GM21447 (cell line): Measurements from ENCODE around the gene EPB41L4B.
A peak's percentile ranks its signal among the peaks of the same experiment; 100 is the strongest.

Experiments used
- ATAC-seq: cut with Tn5 transposase; IDR thresholded peaks from one replicate; pipeline ENCODE4 v1.9.1; 2021; ENCODE audit not compliant: unreplicated experiment

Gene EPB41L4B

GRCh38 chr9:109167716-109168115 lies 153.1 kb downstream of the EPB41L4B start:
- no peak for ATAC-seq

- ATAC-seq, result no peak
Measured at GRCh38 chr9:109166771-109167601, 153.9 kb downstream of the EPB41L4B start, which contains the start of gene FRRS1L. FRRS1L (minus strand) TSS chr9:109167249; CDS start chr9:109167138, 111 bp downstream.

- ATAC-seq, result no peak
Measured at GRCh38 chr9:109166171-109166770, 154.6 kb downstream of the EPB41L4B start.

GRCh38 chr9:109164042-109164441 lies 156.8 kb downstream of the EPB41L4B start:
- ATAC-seq, result no peak

- no peak for ATAC-seq
Measured at GRCh38 chr9:109163194-109163593, 157.7 kb downstream of the EPB41L4B start.

GRCh38 chr9:109162677-109163076 lies 158.2 kb downstream of the EPB41L4B start:
- no peak for ATAC-seq

GRCh38 chr9:109161471-109161870 lies 159.4 kb downstream of the EPB41L4B start:
- no peak for ATAC-seq

GRCh38 chr9:109159583-109159982 lies 161.3 kb downstream of the EPB41L4B start:
- ATAC-seq, result no peak

GRCh38 chr9:109158651-109159050 lies 162.2 kb downstream of the EPB41L4B start:
- no peak for ATAC-seq

- no peak for ATAC-seq
Measured at GRCh38 chr9:109156708-109157107, 164.2 kb downstream of the EPB41L4B start.

- ATAC-seq, result no peak
Measured at GRCh38 chr9:109150925-109151545, 169.8 kb downstream of the EPB41L4B start.

- no peak for ATAC-seq
Measured at GRCh38 chr9:109149722-109150121, 171.1 kb downstream of the EPB41L4B start.

- no peak for ATAC-seq
Measured at GRCh38 chr9:109149089-109149488, 171.8 kb downstream of the EPB41L4B start.

GRCh38 chr9:109145051-109145450 lies 175.8 kb downstream of the EPB41L4B start:
- ATAC-seq, result no peak

- ATAC-seq, result peak; percentile 99
Measured at GRCh38 chr9:109143881-109144562, 176.8 kb downstream of the EPB41L4B start.

GRCh38 chr9:109141375-109141774 lies 179.5 kb downstream of the EPB41L4B start:
- no peak for ATAC-seq

- no peak for ATAC-seq
Measured at GRCh38 chr9:109139851-109140250, 181.0 kb downstream of the EPB41L4B start.

- no peak for ATAC-seq
Measured at GRCh38 chr9:109138421-109138820, 182.4 kb downstream of the EPB41L4B start.

- no peak for ATAC-seq
Measured at GRCh38 chr9:109134167-109134578, 186.7 kb downstream of the EPB41L4B start.

GRCh38 chr9:109133533-109133932 lies 187.3 kb downstream of the EPB41L4B start:
- no peak for ATAC-seq

- no peak for ATAC-seq
Measured at GRCh38 chr9:109132567-109133021, 188.3 kb downstream of the EPB41L4B start.
